Testis (tissue), 2 donors: ENCODE data around the gene VMAC.

Experiments used
- POLR2A ChIP-seq: fragments of 450-650 bp; IDR thresholded peaks from one replicate; pipeline ENCODE4 v1.6.1; 2017; ENCODE audit warnings: antibody characterized with exemption, mild to moderate bottlenecking, moderate library complexity
- TF ChIP-seq, protein P1 (sequence below), 3 experiments: fragments of 450-650 bp in 2 of 3; fragments of 200-600 bp in 1 of 3; sonication (generic) in 1 of 3; IDR thresholded peaks; one replicate each; pipeline ENCODE4 v1.5.1; 2016 to 2019; ENCODE audit warnings: antibody characterized with exemption in 3 of 3, mild to moderate bottlenecking in 2 of 3, moderate library complexity in 1 of 3

DNA sequence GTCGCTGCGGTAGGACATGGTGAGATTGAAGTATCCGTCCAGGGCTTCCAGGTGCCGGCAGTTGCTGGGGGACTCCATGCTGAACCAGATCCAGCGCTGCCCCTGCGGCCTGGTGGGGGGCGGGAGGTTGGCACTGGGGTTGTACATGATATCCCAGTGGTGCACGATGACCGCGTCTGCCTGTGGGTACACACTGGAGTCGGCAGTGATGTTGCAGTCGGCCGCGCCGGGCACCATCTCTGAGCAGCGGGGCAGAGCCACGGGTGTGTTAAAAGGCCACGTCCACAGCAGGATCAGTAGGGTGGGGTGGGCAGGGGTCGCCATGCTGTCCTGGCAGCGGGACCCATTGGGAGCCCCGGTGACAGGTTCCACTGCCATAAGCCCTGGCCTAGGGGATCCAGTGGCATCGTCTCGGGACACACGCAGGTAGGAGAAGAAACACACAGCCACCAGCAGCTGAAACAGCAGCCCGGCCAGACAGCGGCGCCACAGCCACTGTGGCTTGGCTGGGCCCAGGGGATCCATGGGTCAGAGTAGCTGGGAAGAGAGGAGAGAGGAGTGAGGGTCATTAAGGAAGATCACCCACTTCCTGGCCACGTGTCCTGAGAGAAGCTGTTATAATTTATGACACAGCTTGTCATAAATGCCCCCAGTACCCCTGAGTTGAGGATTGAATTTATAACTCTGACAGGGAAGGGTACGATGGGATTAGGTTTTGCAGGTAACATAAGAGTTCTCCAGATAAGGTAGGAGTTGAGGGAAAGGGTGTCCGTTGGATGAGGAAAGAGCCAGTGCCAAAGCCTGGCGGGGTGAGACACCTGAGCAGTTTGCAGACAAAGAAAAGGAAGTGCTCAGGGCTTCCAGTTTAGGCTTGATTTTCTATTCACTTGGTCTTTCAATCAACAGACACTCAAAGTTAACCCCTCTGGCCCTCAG lies 37.2 kb upstream of the VMAC start:
- TF ChIP-seq, protein P1, sequence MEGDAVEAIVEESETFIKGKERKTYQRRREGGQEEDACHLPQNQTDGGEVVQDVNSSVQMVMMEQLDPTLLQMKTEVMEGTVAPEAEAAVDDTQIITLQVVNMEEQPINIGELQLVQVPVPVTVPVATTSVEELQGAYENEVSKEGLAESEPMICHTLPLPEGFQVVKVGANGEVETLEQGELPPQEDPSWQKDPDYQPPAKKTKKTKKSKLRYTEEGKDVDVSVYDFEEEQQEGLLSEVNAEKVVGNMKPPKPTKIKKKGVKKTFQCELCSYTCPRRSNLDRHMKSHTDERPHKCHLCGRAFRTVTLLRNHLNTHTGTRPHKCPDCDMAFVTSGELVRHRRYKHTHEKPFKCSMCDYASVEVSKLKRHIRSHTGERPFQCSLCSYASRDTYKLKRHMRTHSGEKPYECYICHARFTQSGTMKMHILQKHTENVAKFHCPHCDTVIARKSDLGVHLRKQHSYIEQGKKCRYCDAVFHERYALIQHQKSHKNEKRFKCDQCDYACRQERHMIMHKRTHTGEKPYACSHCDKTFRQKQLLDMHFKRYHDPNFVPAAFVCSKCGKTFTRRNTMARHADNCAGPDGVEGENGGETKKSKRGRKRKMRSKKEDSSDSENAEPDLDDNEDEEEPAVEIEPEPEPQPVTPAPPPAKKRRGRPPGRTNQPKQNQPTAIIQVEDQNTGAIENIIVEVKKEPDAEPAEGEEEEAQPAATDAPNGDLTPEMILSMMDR (IDR thresholded peaks at IDR 0.05) = no peak
- no peak for TF ChIP-seq POLR2A
